Activated CD4-positive, alpha-beta T cell treated with anti-CD3 and anti-CD28 coated beads, Interleukin-2, Interleukin-4, amounts not matched to agents 100 ng/mL and 50 ng/mL, durations not matched to agents 16 hours and 8 hours (primary cell): Measurements from ENCODE around the gene UBE2D3.
A peak's percentile ranks its signal among the peaks of the same experiment; 100 is the strongest.
"Not testable (repeated sequence)": the region's sequence is repeated elsewhere in the genome, so short reads cannot be mapped to it uniquely, and the experiment has no call there.

ENCODE experiments used
- DNase-seq: peaks from one replicate; pipeline ENCODE4 v3.0.0-alpha.2; 2020; ENCODE audit warnings: low spot score

Gene UBE2D3

DNA sequence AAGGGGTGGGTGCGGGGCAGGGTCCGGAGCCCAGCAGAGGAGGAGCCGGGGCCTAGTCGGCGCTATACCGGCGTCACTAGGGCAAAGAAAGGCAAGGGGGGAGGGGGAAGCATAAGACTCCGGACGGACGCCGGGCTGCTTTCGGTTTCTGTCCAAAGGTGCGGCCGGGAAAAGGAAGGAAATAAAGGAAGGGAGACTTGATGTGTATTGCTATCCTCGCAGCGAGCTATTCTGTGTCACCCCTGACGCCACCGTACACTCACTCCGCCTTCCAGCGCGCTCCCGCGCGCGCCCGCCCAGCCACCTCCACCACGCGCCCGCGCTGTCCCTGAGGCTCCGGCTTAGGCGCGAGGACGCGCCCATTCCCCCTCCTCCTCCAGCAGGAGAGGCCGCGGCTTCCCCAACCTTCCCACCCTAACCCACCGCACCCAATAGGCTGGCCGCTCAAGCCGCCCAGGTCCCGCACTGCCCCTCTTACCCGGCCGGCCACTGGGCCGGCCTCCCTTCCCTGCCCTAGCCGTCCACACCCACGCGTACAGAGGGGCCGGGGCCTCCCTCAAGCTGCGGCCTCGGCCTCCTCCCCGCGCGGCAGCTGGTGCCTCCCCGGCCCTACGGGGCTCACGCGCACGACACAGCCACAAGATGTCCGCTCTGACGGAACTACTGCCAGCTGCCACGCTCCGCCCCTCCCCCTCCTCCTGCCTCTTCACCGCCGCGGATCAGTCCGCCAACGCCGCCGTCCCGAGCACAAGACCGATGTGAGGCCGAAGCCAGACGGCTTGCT is at the start of gene UBE2D3:
Gene UBE2D3, minus strand, starts transcription at position 662 of the 784 bp plus-strand sequence. CDS start 1,043 bp downstream, outside the sequence.
- DNase-seq: peak; percentile 93

- DNase-seq: no peak
These were observed 44.4 kb upstream of the UBE2D3 start for GRCh38 chr4:102871772-102872171.

DNA sequence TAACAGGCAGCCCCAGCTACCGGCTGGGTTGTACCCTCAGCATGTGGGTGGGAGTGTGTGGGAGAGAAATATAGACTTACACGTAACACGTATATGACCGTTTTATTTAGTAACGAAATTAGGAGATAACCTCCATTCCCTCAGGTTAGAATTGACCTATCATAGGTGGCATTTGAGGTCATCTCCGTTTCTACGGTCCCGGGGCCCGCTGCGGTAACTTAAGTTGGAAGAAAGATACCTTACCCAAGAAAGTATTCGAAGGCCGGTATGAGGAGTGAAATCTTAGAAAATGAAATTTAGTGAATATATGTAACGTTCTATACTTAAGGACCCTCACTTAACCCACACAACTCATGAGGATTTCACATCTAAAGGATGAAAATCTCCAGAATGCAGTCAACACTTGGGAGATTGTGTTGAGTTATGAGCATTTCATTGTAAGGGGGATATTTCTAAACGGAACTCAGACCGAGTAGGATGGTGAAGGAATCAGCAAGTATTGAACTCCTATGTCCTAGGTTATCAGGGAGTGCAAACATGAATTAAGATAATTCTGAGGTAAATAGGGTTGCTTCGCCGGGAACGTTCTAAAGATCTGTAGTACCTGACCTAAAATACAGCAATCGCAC is 42.3 kb upstream of the UBE2D3 start:
- peak; percentile 41 for DNase-seq

DNA sequence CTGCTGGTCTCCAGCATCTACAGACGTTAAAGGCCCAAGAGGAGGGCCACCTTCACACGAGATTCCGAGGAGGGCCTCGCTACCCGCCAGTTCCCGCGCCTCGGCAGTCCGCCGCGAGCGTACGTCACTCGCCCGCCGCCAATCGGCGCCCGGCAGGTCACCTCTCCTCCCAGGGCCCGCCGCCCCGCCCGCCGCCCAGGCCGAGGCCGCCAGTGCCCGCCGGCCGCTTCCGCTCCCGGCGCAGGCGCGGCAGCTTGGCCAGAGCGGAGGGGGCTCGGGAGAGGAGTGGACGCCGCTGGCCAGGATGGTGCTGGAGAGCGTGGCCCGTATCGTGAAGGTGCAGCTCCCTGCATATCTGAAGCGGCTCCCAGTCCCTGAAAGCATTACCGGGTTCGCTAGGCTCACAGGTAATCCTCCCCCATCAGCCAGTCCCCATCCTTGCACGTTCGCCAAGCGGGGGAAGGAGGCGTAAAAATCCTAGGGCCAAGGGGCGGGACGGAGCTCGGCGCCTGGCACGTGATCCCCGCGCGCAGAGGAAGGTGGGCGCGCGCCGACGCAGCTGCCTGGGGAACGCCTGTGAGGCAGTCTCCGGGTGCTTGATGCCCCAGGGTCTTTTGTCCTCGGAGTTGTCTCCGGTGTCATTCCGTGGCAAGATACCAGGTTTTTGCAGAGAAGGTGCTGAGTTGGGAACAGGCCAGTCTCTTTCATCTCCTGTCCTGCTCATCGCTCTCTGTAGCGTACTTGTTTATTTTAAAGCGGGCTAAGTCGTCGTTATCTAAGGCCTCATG is 41.6 kb upstream of the UBE2D3 start, which contains the start of gene CISD2:
Gene CISD2, plus strand, starts transcription at position 212 of the 788 bp plus-strand sequence. Its CDS starts 93 bp downstream, at position 305.
- DNase-seq: peak; percentile 93

GRCh38 chr4:102868153-102868780 is 40.9 kb upstream of the UBE2D3 start:
- DNase-seq: peak; percentile 12

DNA sequence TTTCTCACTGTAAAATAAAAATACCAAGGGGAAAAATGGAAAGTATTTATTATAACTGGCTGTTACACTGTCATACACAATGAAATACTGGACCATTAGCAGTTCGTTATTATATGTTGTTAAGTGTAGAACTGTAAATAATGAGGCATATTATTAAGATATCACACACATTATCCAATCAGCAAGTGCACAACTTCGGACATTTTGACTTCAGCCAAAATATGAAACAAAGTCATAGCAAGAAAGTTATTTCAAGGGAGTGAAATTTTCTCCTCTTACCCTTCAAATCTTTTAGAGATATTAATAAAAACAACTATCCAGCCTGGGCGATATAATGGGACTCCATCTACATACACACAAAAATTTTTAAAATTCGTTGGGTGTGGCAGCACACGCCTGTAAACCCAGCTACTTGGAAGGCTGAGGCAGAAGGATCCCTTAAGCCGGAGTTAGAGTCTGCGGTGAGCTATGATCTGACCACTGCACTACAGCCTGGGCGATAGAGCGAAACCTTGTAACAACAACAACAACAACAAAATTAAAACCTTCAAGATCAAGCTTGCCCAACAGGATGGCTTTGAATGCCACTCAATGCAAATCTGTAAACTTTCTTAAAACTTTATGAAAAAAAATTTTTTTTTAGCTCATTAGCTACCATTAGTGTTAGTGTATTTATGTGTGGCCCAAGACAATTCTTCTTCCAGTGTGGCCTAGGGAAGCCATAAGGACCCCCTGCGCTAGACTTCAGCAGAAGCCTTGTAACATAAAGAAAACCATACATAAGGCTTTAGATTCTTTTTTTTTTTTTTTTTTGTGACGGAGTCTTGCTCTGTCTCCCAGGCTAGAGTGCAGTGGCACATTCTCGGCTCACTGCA is 40.2 kb upstream of the UBE2D3 start:
- no peak for DNase-seq

- DNase-seq: not testable (repeated sequence)
These were observed 38.0 kb upstream of the UBE2D3 start for GRCh38 chr4:102865327-102865726.

GRCh38 chr4:102862747-102863146 is 35.4 kb upstream of the UBE2D3 start:
- no peak for DNase-seq

GRCh38 chr4:102862016-102862415 is 34.7 kb upstream of the UBE2D3 start:
- no peak for DNase-seq

GRCh38 chr4:102860611-102861324 is 33.4 kb upstream of the UBE2D3 start:
- no peak for DNase-seq

GRCh38 chr4:102858828-102859464 is 31.6 kb upstream of the UBE2D3 start:
- DNase-seq: no peak

- DNase-seq: no peak
These were observed 23.0 kb upstream of the UBE2D3 start for GRCh38 chr4:102850370-102850769.

GRCh38 chr4:102849579-102850104 is 22.3 kb upstream of the UBE2D3 start:
- no peak for DNase-seq

DNA sequence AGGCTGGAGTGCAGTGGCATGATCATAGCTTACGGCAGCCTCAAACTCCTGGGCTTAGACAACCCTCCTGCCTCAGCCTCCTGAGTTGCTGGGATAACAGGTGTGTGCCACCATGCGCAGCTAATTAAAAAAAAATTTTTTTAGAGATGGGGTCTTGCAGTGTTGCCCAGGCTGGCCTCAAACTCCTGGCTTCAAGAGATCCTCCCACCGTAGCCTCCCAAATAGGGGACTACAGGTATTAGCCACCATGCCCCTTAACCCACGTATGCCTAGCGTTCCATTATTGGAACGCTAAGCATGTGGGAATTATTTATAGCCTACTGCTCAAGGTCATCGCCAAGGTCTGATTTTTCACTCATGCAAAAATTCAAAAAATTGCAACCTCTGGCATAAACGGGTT is 20.3 kb upstream of the UBE2D3 start:
- no peak for DNase-seq

GRCh38 chr4:102843938-102844337 is 16.6 kb upstream of the UBE2D3 start:
- DNase-seq: no peak

DNA sequence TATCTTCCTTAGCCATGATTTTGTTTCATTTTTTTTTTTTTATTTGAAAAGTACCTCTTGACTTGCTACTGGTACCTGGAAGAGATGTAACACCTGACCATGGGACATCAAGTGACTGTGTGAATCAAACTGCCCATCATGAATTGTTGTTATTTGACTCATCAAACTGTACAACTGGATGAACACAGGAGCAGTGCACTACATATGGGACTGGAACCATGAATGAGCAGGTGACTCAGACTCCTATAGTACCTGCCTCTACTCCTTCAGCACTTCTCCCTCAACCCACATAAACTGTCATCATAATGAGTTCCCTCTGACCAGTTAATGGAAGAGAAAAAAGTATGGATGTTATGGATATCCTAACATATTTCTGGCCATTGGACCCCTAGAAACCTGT is 15.9 kb upstream of the UBE2D3 start:
- no peak for DNase-seq

- DNase-seq: no peak
These were observed 15.0 kb upstream of the UBE2D3 start for GRCh38 chr4:102842367-102842766.

DNA sequence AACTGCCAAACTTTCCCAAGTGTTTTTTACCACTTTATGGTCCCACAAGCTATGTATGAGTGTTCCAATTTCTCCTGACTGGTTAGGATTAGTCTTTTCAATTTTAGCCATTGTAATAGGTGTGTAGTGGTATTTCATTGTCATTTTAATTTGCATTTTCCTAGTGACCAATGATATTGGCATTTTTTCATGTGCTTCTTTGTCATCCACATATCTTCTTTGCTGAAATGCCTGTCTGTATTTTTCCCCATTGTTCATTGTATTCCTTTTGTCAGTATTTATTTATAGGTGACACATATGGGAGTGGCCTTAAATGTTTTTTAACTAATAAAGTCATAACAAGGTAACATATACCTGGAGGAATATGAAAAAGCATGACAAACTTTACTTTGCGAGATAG is 9.2 kb upstream of the UBE2D3 start:
- DNase-seq: no peak

DNA sequence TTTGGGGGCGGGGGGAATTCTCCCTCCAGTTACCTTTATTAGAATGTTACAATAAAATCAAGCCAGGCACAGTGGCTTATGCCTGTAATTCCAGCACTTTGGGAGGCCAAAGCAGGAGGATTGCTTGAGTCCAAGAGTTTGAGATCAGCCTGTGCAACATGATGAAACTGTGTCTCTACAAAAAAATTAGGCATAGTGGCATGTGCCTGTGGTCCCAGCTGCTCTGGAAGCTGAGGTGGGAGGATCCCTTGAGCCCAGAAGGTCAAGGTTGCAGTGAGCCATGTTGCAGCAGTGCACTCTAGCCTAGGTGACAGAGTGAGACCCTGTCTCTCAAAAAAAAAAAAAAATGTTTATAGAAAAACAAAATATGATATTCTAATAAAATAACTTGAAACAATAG is 5.3 kb upstream of the UBE2D3 start:
- DNase-seq: no peak

GRCh38 chr4:102832105-102832504 is 4.8 kb upstream of the UBE2D3 start:
- DNase-seq: no peak
